Breast epithelium (tissue), 4 donors: ENCODE measurements around the gene OR5B2. TPM values are rescaled to one million over a fixed set of nuclear protein-coding genes. Genes with fewer than 3 reads are reported as not detected.

Experiments
- DNase-seq, 2 donors: peaks; one replicate each; pipeline ENCODE4 v3.0.0-alpha.2; 2019; ENCODE audit warnings: low spot score in 2 of 2
- H3K27ac ChIP-seq, 2 donors: fragments of 200-600 bp; sonication (generic) in 1 of 2; one replicate each; pipeline ENCODE4 v1.5.1; 2016 to 2019; ENCODE audit warnings: mild to moderate bottlenecking in 1 of 2
- H3K27me3 ChIP-seq, 2 donors: fragments of 200-600 bp; sonication (generic) in 1 of 2; one replicate each; pipeline versions ENCODE4 v1.5.1 to v1.6.0; 2017 to 2019; ENCODE audit warnings: control low read depth in 1 of 2, mild to moderate bottlenecking in 1 of 2
- H3K36me3 ChIP-seq: fragments of 200-600 bp; one replicate; pipeline ENCODE4 v1.5.1; 2019
- H3K4me1 ChIP-seq, 2 donors: fragments of 200-600 bp; sonication (generic); one replicate each; pipeline ENCODE4 v1.5.1; 2016 to 2019; ENCODE audit warnings: control low read depth in 1 of 2
- H3K4me3 ChIP-seq, 3 donors: fragments of 200-600 bp; sonication (generic); 1 replicate in 2 of 3; 2 replicates in 1 of 3; pipeline ENCODE4 v1.5.1; 2016 to 2019; ENCODE audit warnings: mild to moderate bottlenecking in 3 of 3, moderate library complexity in 2 of 3
- H3K9me3 ChIP-seq, 2 donors: fragments of 200-600 bp; sonication (generic) in 1 of 2; one replicate each; pipeline ENCODE4 v1.5.1; 2016 to 2019; ENCODE audit warnings: control low read depth in 1 of 2
- CTCF ChIP-seq, 3 donors: fragments of 450-650 bp; IDR thresholded peaks; one replicate each; pipeline ENCODE4 v1.5.1; 2016 to 2017; ENCODE audit warnings: antibody characterized with exemption in 3 of 3, mild to moderate bottlenecking in 3 of 3, moderate library complexity in 3 of 3
- POLR2A ChIP-seq: fragments of 450-650 bp; IDR thresholded peaks from one replicate; pipeline ENCODE4 v1.6.1; 2016; ENCODE audit warnings: antibody characterized with exemption, mild to moderate bottlenecking, moderate library complexity
- POLR2AphosphoS5 ChIP-seq, 3 donors: sonication (generic); formaldehyde crosslinking; IDR thresholded peaks; one replicate each; pipeline ENCODE4 v1.6.1; 2017; ENCODE audit warnings: antibody characterized with exemption in 3 of 3
- intact Hi-C: fragments of 100-400 bp; cut with DNase I; formaldehyde crosslinking; loops from one replicate; pipeline ENCODE4 v1.15.1; 2023; ENCODE audit warnings: low total_unique reads
- total RNA-seq, 3 donors: library from RNA; depleted of rRNA; stranded (reverse); fragments of >200 nt; gene quantifications; one replicate each; pipeline ENCODE4 v1.1.0, GENCODE V29; 2016

The OR5B2 gene
- total RNA-seq, 3 donors from 2014 or later, result not detected

- TF ChIP-seq POLR2AphosphoS5 (IDR thresholded peaks at IDR 0.05), result no peak
- no peak for TF ChIP-seq POLR2A
- TF ChIP-seq CTCF (IDR thresholded peaks at IDR 0.05), result no peak
- intact Hi-C loops, result no loop called here
- Histone ChIP-seq H3K9me3 (peaks cover 24 to 37% of the 10 kb centered on the region in 2 donors), H3K27me3 (no peaks in the 10 kb centered on the region), H3K36me3 (no peaks in the 10 kb centered on the region), H3K27ac (no peak overlapping the region), H3K4me1 (no peaks in the 10 kb centered on the region), H3K4me3 (no peak overlapping the region)
- DNase-seq, result no peak
Observed at GRCh38 chr11:58444300-58444699, 16.4 kb upstream of the OR5B2 start.

GRCh38 chr11:58442136-58442535 is 14.2 kb upstream of the OR5B2 start, which contains the start of gene OR5B12:
OR5B12 (minus strand) TSS chr11:58442236; CDS start chr11:58440151, 2,085 bp downstream.
- intact Hi-C loops, result no loop called here
- no peaks in the 10 kb centered on the region for H3K36me3 ChIP-seq
- H3K27ac ChIP-seq, result no peak within 1 kb of the TSS
- no peaks in the 10 kb centered on the region for H3K4me1 ChIP-seq
- no peak for DNase-seq
- H3K9me3 ChIP-seq, result peaks cover 23 to 37% of the 10 kb centered on the region in 2 donors
- TF ChIP-seq CTCF (IDR thresholded peaks at IDR 0.05) (no peak), POLR2A (no peak), POLR2AphosphoS5 (IDR thresholded peaks at IDR 0.05) (no peak)
- H3K4me3 ChIP-seq, result no peak within 1 kb of the TSS
- H3K27me3 ChIP-seq, result no peaks in the 10 kb centered on the region

GRCh38 chr11:58438486-58438885 is 10.6 kb upstream of the OR5B2 start:
- Histone ChIP-seq H3K9me3 (peaks cover 4 to 12% of the 10 kb centered on the region in 2 donors), H3K36me3 (no peaks in the 10 kb centered on the region)

GRCh38 chr11:58434217-58434616 is 6.3 kb upstream of the OR5B2 start:
- intact Hi-C loops, result no loop called here
- H3K4me3 ChIP-seq, result no peak overlapping the region
- no peaks in the 10 kb centered on the region for H3K36me3 ChIP-seq
- no peaks in the 10 kb centered on the region for H3K27me3 ChIP-seq
- no peak overlapping the region for H3K27ac ChIP-seq
- no peak for DNase-seq
- no peak for TF ChIP-seq CTCF (IDR thresholded peaks at IDR 0.05)
- TF ChIP-seq POLR2AphosphoS5 (IDR thresholded peaks at IDR 0.05), result no peak
- TF ChIP-seq POLR2A, result no peak
- H3K9me3 ChIP-seq, result peaks cover 0 to 16% of the 10 kb centered on the region in 2 donors
- no peaks in the 10 kb centered on the region for H3K4me1 ChIP-seq

More at GRCh38 chr11:58438486-58438885, 10.6 kb upstream of the OR5B2 start:
- Histone ChIP-seq H3K27me3 (no peaks in the 10 kb centered on the region), H3K27ac (no peak overlapping the region), H3K4me3 (no peak overlapping the region), H3K4me1 (no peaks in the 10 kb centered on the region)
- TF ChIP-seq POLR2A, result no peak
- no peak for TF ChIP-seq POLR2AphosphoS5 (IDR thresholded peaks at IDR 0.05)
- DNase-seq, result no peak
- intact Hi-C loops, result no loop called here

- intact Hi-C loops, result no loop called here
- Histone ChIP-seq H3K27me3 (no peaks in the 10 kb centered on the region), H3K4me3 (no peak overlapping the region), H3K36me3 (no peaks in the 10 kb centered on the region), H3K27ac (no peak overlapping the region), H3K9me3 (peaks cover 0 to 18% of the 10 kb centered on the region in 2 donors), H3K4me1 (no peaks in the 10 kb centered on the region)
- no peak for DNase-seq
- no peak for TF ChIP-seq CTCF (IDR thresholded peaks at IDR 0.05)
- no peak for TF ChIP-seq POLR2AphosphoS5 (IDR thresholded peaks at IDR 0.05)
Observed at GRCh38 chr11:58433638-58434203, 5.8 kb upstream of the OR5B2 start.
